ENCODE measurements around the gene EPHB1.

Gene EPHB1

DNA sequence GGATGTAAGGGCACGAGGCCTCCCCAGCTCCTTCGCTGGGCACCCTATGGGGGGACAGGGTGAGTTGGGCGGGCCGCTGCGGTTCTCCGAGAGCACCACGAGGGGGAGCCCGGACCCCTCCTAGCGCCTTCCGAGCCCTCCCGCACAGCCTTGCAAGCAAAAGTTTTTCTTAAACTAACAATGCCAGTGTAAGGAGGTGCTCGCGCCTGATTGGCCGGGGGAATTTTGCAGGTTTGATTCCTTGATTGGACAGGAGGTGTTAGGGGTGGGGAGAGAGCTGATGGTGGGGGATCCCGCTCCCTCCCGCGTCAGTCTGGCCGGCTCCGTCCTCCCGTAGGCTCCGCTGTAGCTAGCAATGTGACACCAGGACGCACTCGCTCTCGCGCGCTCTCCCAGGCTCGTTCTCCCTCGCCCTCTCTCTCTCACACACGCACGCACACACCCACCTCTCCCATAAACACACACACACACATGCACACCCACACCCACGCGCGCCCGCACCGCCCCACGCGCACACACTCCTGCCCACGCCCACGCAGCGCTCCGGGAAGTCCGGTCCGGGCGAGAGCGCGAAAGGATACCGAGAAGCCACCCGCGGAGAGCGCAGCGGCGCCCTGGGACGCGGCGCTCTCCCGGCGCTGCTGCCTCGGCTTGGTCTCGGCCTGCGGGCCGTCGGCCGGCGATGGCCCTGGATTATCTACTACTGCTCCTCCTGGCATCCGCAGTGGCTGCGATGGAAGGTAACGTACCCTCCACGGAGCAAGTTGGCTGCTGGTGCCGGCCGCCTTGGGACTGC is at the start of gene EPHB1:
Gene EPHB1, plus strand, starts transcription at position 311 of the 796 bp plus-strand sequence.
- Mint-ChIP-seq H3K27me3 (peaks cover 22% of the 10 kb centered on the region), H3K9me3 (no peaks in the 10 kb centered on the region)

DNA sequence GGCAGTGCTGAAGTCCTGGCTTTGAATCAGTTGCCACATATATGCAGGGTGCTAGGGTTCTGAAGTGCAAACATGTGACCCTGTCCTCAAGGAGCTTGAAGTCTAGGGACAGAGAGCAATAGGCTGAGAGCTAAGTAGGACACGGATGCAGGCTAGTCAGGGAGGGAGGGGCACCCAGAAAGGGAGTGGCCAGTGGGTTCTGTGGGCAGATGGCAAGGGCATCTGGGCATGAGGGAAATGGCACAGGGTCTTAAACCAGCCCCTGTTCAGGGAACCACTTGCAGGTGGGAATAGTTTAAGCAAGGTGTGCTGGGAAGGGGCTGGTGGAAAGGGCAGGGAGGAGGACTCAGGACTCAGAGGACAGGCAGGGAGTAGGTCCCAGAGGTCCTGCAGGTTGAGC is 46.4 kb upstream of the EPHB1 start:
- no peak overlapping the region for H3K4me3 Mint-ChIP-seq
- no peaks in the 10 kb centered on the region for H3K4me1 Mint-ChIP-seq
- no peaks in the 10 kb centered on the region for H3K9me3 Mint-ChIP-seq
- H3K36me3 Mint-ChIP-seq = no peaks in the 10 kb centered on the region
- peaks cover 3% of the 10 kb centered on the region for H3K27me3 Mint-ChIP-seq
- H3K27ac Mint-ChIP-seq = no peak overlapping the region

More for the DNA sequence above, at the start of gene EPHB1:
- Mint-ChIP-seq H3K36me3 (no peaks in the 10 kb centered on the region), H3K4me3 (peak within 1 kb of the TSS; percentile 77), H3K27ac (no peak within 1 kb of the TSS), H3K4me1 (peaks cover 13% of the 10 kb centered on the region)

DNA sequence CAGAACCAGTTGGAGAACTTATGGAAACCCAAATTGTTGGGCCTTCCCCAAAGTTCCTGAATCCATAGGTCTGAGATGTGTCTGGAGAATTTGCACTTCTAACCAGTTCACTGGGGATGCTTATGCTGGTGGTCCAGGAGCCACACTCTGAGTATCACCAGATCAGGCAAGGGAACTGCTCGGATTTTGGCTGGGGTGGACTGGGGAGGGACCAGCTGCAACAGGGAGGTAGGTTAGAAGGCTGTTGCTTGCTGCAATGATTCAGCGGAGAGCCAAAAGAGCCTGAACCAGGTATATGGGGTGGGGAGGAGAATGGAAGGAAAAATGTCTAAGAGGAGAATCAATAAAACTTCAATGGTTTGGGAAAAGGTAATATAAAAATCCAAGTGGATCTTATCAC is 45.9 kb upstream of the EPHB1 start:
- peaks cover 3% of the 10 kb centered on the region for H3K27me3 Mint-ChIP-seq
- no peaks in the 10 kb centered on the region for H3K9me3 Mint-ChIP-seq
- H3K27ac Mint-ChIP-seq = no peak overlapping the region

DNA sequence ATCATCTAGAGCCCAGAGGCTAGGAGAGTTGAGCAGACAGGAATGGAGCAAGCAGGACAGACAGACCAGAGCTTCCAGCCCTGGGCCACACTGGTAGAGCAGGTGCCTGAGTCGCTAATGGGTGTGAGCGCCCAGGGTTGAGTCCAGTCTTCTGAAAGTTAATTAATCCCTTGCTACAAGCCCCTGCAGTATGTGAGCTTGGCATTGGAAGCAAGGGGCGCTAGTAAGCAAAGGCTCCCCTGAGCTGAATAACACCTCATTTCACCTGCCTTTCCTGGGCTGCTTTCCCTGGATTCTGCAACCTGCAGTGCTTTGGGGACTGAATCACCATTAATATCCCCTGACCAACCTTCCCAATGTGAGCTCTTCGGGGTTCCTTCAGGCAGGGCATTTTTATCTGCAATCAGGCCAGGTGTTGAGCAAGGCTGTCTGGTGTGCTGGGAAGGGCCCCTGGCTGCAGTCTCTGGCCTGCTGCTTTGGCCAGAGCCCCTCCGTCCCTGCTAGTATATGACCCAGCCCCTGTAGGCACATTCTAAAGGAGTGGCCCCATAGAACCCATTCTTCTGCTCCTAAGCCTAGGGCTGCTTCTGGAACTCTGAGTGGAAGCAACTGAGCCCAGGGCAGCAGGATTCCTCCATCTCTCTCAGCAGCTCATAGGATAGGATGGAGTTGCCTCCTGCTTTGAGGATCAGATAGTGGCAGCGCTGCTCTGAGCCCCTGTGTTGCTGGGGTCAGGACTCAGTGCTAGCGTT is 45.1 kb upstream of the EPHB1 start:
- H3K9me3 Mint-ChIP-seq = no peaks in the 10 kb centered on the region
- H3K27me3 Mint-ChIP-seq = peaks cover 3% of the 10 kb centered on the region
- H3K4me1 Mint-ChIP-seq = no peaks in the 10 kb centered on the region
- no peak overlapping the region for H3K27ac Mint-ChIP-seq
- no peak overlapping the region for H3K4me3 Mint-ChIP-seq
- no peaks in the 10 kb centered on the region for H3K36me3 Mint-ChIP-seq

More for the DNA sequence above, 45.9 kb upstream of the EPHB1 start:
- no peaks in the 10 kb centered on the region for H3K36me3 Mint-ChIP-seq
- no peak overlapping the region for H3K4me3 Mint-ChIP-seq
- H3K4me1 Mint-ChIP-seq = no peaks in the 10 kb centered on the region

DNA sequence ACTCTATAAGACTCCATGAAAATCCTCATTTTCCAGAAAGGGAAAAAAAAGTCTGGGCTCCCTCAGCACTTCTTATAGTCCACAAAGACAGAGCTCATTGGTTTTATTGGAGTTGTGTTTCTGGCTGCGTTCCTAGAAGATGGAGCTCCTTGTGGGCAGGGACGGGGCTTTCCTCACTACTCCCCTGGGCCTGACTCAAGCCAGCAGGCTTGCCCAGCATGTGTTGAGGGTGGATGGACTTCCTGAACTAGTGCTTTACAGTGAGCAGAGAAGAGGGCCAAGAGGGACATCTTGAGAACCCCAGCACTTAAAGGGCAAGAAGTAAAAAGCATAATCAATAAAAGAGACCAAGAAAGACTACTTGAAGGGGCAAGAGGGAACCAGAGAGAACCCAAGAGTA is 43.2 kb upstream of the EPHB1 start:
- Mint-ChIP-seq H3K27me3 (peaks cover 3% of the 10 kb centered on the region), H3K4me3 (no peak overlapping the region), H3K27ac (no peak overlapping the region), H3K36me3 (no peaks in the 10 kb centered on the region), H3K4me1 (no peaks in the 10 kb centered on the region), H3K9me3 (no peaks in the 10 kb centered on the region)

DNA sequence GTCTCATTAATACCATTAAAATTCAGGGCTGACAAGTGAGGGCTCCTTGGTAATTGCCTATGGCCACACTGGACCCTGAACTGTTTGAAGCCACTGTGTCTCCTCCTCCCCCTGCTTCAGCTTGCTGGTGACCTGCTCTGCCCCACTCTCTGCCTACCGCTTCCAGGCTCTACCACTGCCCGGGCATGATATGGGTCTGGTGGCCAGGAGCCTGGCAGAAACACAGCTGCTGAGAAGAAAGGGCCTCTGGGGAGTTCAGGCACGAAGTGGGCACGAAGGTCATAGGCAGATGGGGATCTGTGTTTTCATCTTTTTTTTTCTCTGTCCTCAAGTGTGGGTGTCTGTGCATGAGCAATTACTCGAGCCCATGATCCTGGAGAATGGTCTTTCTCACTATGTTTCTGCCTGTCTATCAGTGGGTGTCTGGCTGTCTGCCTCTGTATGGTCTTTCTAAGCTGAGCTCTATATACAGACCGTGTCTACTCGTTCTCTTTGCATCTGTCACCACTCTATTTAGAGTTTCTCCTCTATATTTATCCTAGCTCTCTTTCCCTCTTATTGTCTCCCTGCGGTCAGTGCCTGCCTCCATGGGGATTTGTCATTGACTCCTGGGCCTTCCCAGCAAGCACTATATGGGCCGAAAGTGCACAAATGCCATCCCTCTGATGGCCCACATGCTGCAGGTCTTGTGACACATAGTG is 42.1 kb upstream of the EPHB1 start:
- no peak overlapping the region for H3K4me3 Mint-ChIP-seq
- H3K27ac Mint-ChIP-seq = no peak overlapping the region
- H3K4me1 Mint-ChIP-seq = no peaks in the 10 kb centered on the region
- H3K27me3 Mint-ChIP-seq = peaks cover 3% of the 10 kb centered on the region
- H3K36me3 Mint-ChIP-seq = no peaks in the 10 kb centered on the region
- no peaks in the 10 kb centered on the region for H3K9me3 Mint-ChIP-seq

DNA sequence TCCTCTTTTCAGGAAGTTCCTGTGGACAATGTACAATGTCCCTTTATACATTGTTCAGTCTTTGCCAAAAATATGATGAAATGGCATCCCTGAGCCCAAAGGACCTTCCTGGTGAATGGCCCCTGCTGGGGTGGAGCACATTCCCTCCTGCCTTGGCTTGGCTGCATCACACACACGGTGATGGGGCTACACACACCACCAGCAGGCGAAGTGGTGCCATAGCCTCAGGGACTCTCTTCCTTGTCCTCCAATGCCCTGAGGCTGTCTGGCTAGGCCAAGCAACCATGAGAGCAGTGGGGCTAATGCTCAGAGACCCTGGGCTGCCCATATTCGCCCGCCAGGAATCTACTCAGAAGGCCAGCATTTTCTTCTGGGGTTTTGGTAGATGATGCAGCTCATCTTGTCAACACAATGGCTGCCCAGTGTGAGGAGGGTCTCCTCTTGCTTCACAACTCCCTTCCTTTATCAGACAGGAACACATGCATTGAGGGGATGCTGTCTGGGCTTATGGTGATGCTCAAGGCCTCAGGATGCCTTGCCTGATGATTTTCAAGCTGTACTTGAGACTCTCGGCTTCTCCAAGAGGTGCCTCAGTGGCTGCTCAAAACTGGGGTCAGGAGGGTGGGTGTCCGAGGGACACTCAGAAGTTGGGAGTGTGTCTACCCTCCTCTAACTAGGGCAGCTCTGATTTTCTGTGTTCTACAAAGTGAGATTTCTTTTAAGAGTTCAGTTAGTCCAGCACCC is 40.9 kb upstream of the EPHB1 start:
- H3K4me3 Mint-ChIP-seq = no peak overlapping the region
- no peaks in the 10 kb centered on the region for H3K9me3 Mint-ChIP-seq
- no peaks in the 10 kb centered on the region for H3K36me3 Mint-ChIP-seq
- no peaks in the 10 kb centered on the region for H3K4me1 Mint-ChIP-seq
- H3K27me3 Mint-ChIP-seq = no peaks in the 10 kb centered on the region
- no peak overlapping the region for H3K27ac Mint-ChIP-seq

DNA sequence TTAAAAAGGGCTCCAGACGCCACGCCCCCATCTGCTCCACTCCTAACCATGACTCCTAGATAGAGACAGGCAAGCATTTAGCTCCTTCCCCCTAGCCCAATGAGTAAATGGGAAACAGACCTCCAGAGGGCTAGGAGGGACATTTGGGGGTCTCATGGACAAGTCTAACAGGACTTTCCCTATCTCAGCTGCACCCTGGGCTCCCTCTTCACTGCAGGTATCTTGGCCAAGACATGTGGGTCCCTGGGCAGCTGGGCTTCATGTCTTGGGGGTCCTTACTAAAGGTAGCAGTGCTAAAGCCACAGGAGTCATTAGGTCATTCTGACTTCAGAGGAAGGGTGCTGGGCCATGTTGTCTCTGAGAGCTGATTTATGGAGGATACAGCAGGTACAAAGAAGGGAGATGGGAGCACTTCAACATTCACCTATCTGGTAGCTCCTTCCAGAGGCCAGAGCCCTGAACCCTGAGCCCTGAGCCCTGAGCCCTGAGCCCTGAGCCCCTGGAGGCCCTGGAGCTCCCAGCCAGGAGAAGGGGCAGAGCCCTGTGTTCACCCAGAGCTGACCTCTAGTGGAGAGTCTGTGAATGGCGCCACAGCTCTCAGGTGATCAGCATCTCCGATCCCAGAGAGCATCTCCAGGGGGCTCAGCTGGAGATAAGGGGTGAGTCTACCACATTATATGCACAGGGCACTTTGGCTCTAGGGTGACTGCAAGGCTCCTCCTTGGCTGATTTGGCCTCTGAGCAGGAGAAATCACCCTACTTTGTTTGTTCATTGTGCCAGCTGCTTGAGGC is 40.1 kb upstream of the EPHB1 start:
- Mint-ChIP-seq H3K4me3 (no peak overlapping the region), H3K27ac (no peak overlapping the region), H3K9me3 (no peaks in the 10 kb centered on the region), H3K27me3 (no peaks in the 10 kb centered on the region), H3K4me1 (no peaks in the 10 kb centered on the region), H3K36me3 (no peaks in the 10 kb centered on the region)

DNA sequence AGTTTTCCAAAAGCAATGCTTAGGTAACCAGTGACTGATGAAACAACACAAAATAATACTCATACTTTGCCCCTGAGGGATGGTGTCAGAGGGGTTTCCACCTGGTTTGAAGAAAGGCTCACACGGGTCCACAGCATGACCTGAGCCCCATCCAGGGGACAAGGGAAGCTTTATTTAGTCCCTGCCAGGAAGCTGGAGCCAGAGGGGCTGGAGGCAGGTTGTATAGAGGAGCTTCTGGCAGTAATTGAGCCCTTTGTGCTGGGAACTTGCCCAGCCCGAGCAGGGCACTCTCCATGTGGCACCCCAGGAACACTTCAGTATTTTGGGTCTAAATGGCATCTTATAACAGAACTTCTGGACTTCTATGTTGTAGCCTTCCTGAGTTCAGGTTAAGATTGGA is 39.2 kb upstream of the EPHB1 start:
- H3K27ac Mint-ChIP-seq = no peak overlapping the region
- H3K9me3 Mint-ChIP-seq = no peaks in the 10 kb centered on the region
- H3K4me3 Mint-ChIP-seq = no peak overlapping the region
- H3K27me3 Mint-ChIP-seq = no peaks in the 10 kb centered on the region
- H3K4me1 Mint-ChIP-seq = no peaks in the 10 kb centered on the region
- no peaks in the 10 kb centered on the region for H3K36me3 Mint-ChIP-seq

DNA sequence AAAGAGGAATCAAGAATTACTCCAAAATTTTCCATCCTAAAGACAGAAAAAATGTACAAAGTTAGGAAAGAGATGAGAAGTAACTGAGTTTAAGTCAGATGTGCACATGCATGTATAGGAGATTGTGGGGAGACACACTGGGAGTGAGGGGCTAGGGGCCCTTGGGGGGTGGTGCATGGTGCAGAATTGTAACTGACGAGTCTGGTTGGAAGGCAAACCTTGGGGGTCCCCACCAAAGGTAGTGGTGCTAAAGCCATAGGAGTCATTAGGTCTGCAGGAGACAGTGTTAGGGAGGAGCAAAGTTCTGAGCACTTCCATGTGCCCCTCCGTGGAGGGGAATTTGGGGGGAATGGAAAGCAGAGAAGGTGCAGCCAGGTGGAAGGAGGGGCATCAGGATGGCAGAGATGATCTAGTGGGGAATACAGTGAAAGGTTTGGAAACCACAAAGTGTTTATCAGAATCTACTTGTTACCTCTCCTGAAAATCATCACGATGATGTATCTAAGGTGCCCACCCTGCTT is 37.5 kb upstream of the EPHB1 start:
- H3K27me3 Mint-ChIP-seq = no peaks in the 10 kb centered on the region
- H3K4me1 Mint-ChIP-seq = no peaks in the 10 kb centered on the region
- H3K9me3 Mint-ChIP-seq = no peaks in the 10 kb centered on the region
- H3K36me3 Mint-ChIP-seq = no peaks in the 10 kb centered on the region
- no peak overlapping the region for H3K27ac Mint-ChIP-seq
- H3K4me3 Mint-ChIP-seq = no peak overlapping the region

DNA sequence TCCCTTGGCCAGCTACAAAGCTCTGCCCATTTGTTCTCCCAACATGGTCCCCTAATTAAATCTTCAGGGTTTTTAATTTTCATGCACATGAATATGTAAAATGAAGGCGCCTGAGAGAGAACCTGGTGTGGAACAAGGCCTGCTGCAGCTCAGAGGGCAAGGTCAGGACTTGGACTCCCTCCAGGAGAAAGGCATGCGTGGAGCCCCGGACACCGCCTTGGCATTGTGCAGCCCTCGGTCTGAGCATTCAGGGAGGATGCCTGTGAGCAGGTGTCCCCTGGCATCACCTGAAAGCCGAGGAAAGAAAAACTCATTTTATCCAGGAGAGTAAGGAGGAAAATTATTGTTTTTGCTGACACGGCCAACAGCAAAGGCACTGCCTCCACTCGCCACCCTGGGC is 33.8 kb upstream of the EPHB1 start:
- Mint-ChIP-seq H3K4me3 (no peak overlapping the region), H3K27me3 (no peaks in the 10 kb centered on the region), H3K9me3 (no peaks in the 10 kb centered on the region), H3K4me1 (no peaks in the 10 kb centered on the region), H3K36me3 (no peaks in the 10 kb centered on the region), H3K27ac (no peak overlapping the region)

DNA sequence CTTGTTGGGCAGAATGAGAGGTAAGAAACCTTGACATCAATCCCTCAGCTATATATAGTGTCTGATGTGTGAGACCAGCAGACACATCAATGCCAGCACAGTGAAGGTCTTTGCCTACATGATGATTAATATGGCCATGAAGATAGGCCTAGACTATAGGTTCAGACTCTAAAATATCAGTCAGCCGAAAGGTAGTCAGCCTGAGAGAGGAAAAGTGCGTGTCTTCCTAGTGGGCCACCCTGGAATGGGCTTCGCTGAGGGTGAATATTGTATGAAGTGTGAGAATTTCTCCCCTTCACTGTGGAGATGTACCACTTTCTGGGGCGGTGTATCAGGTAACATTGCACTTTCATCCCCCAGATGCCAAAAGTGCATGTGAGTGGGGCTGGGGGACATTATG is 33.0 kb upstream of the EPHB1 start:
- Mint-ChIP-seq H3K9me3 (no peaks in the 10 kb centered on the region), H3K36me3 (no peaks in the 10 kb centered on the region), H3K4me1 (no peaks in the 10 kb centered on the region), H3K27ac (no peak overlapping the region), H3K4me3 (no peak overlapping the region), H3K27me3 (no peaks in the 10 kb centered on the region)

DNA sequence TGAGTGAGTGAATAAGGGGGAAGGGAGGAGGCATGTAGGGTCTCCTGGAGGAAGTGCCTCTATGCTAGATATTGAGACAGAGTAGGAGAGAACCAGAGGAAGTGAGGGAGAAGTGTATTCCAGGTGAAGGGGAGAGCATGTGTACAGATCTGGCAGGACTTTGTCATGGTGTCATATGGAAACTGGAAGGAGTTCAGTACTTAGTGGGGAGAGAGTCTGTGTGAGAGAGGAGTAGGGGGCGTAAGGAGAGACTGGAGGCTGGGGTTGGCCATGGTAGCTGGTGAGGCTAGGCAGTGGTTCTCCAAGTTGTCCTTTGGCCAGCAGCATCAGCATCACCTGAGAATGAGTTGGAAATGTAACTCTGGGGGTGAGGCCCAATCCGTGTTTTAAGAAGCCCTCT is 29.6 kb upstream of the EPHB1 start:
- H3K4me3 Mint-ChIP-seq = no peak overlapping the region
- no peaks in the 10 kb centered on the region for H3K36me3 Mint-ChIP-seq
- H3K27ac Mint-ChIP-seq = no peak overlapping the region
- no peaks in the 10 kb centered on the region for H3K27me3 Mint-ChIP-seq
- H3K4me1 Mint-ChIP-seq = no peaks in the 10 kb centered on the region
- H3K9me3 Mint-ChIP-seq = no peaks in the 10 kb centered on the region

DNA sequence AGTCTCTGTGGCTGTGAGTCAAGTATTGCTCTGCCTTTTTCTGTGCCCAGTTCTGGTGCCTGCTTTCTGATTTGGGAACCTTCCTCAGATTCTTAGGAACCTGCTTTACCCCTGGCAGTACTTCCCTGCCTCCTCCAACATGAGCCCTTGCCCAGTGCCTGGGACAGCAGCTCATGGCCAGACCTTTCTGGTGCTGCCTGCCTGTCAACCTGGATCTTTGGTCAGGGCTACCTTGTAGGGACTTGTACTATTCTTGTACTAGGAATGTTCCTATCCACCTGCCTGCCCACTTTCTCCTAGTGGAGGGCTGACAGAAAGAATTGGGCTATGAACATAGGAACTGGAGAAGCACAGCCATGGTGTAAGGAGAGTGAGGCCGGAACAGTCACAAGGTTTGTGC is 28.8 kb upstream of the EPHB1 start:
- H3K36me3 Mint-ChIP-seq = no peaks in the 10 kb centered on the region
- no peaks in the 10 kb centered on the region for H3K27me3 Mint-ChIP-seq
- no peaks in the 10 kb centered on the region for H3K4me1 Mint-ChIP-seq
- H3K27ac Mint-ChIP-seq = no peak overlapping the region
- no peaks in the 10 kb centered on the region for H3K9me3 Mint-ChIP-seq
- no peak overlapping the region for H3K4me3 Mint-ChIP-seq

DNA sequence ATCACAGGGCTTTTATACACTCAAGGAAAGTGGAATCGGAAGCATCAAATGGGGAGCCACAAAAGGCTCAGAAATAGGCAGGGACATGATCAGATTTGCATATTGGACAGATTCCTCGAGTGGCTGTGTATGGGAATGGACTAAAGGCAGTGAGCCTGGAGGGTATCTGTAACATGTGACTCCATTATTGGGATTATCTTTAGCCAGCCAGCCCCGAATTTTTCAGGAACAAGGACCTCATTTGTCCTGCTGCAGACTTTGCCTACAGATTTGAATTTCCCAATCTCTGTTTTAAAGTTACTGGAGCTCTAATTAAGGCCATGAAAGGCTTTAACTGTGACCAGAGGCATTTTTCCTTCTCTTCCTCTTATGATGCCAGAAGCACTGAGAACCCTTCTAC is 26.9 kb upstream of the EPHB1 start:
- no peaks in the 10 kb centered on the region for H3K27me3 Mint-ChIP-seq
- H3K36me3 Mint-ChIP-seq = no peaks in the 10 kb centered on the region
- H3K4me1 Mint-ChIP-seq = no peaks in the 10 kb centered on the region
- H3K27ac Mint-ChIP-seq = no peak overlapping the region
- H3K4me3 Mint-ChIP-seq = no peak overlapping the region
- H3K9me3 Mint-ChIP-seq = no peaks in the 10 kb centered on the region
